SU-DHL-6 (cell line): ENCODE results near the gene LARP4B.

Experiments
- CTCF ChIP-seq: fragments of 200-600 bp; sonication (generic); IDR thresholded peaks from one replicate; pipeline ENCODE4 v1.5.1; 2017; ENCODE audit warnings: antibody characterized with exemption, mild to moderate bottlenecking, low read length, moderate library complexity; ENCODE audit not compliant: insufficient read depth, poor library complexity, severe bottlenecking
- EZH2phosphoT487 ChIP-seq: fragments of 200-600 bp; sonication (generic), shearing (Covaris generic); conservative IDR thresholded peaks from 2 replicates; pipeline ENCODE4 v1.6.1; 2018; ENCODE audit warnings: mild to moderate bottlenecking, antibody characterized with exemption, low read length, moderate library complexity, mixed read lengths

- TF ChIP-seq CTCF, result no peak
- no peak for TF ChIP-seq EZH2phosphoT487
These were observed 102.3 kb downstream of the LARP4B start for GRCh38 chr10:829241-829640.
